Astrocyte (in vitro differentiated cells and primary cell): ENCODE data around the gene BNIP5.

Experiments
- EZH2 ChIP-seq: IDR thresholded peaks from 2 replicates; pipeline ENCODE4 v1.6.1; 2012; ENCODE audit warnings: mild to moderate bottlenecking, low read length, inconsistent platforms; ENCODE audit not compliant: insufficient read depth
- TF ChIP-seq, protein P1 (sequence below): IDR thresholded peaks from 2 replicates; pipeline ENCODE4 v1.5.1; 2011; ENCODE audit warnings: low read depth, mild to moderate bottlenecking, inconsistent platforms, low read length, moderate library complexity; ENCODE audit not compliant: insufficient read depth

DNA sequence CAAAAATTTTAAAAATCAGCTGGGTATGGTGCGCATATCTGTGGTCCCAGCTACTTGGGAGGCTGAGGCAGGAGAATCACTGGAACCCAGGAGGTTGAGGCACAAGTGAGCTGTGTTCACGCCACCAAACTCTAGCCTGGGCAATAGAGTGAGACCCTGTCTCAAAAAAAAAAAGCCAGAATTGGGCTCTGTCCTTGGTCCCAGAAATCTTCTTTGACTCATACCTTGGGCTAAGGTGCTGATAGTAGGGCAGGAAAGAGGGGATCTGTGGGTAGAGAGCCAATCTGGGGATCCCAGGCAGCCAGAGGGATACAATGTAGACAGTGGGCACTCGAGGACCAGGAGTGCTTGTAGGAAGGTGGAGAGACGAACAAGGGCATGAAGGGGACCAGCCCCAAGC lies 37.5 kb upstream of the BNIP5 start:
- TF ChIP-seq, protein P1, sequence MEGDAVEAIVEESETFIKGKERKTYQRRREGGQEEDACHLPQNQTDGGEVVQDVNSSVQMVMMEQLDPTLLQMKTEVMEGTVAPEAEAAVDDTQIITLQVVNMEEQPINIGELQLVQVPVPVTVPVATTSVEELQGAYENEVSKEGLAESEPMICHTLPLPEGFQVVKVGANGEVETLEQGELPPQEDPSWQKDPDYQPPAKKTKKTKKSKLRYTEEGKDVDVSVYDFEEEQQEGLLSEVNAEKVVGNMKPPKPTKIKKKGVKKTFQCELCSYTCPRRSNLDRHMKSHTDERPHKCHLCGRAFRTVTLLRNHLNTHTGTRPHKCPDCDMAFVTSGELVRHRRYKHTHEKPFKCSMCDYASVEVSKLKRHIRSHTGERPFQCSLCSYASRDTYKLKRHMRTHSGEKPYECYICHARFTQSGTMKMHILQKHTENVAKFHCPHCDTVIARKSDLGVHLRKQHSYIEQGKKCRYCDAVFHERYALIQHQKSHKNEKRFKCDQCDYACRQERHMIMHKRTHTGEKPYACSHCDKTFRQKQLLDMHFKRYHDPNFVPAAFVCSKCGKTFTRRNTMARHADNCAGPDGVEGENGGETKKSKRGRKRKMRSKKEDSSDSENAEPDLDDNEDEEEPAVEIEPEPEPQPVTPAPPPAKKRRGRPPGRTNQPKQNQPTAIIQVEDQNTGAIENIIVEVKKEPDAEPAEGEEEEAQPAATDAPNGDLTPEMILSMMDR, result no peak
- TF ChIP-seq EZH2, result no peak
